IMR-90 (cell line): ENCODE data around the gene BTG4.

Source experiments
- BHLHE40 ChIP-seq: fragments of 150-350 bp; IDR thresholded peaks from 2 replicates; pipeline ENCODE4 v1.6.1; 2016; ENCODE audit warnings: mild to moderate bottlenecking, low read depth, low read length
- CEBPB ChIP-seq: IDR thresholded peaks from 2 replicates; pipeline ENCODE4 v1.6.1; 2012; ENCODE audit warnings: low read depth, low read length, improper control_type of control experiment
- CHD1 ChIP-seq: IDR thresholded peaks from 2 replicates; pipeline ENCODE4 v1.6.1; 2012; ENCODE audit warnings: low read depth, low read length, improper control_type of control experiment
- MAFK ChIP-seq: IDR thresholded peaks from 2 replicates; pipeline ENCODE4 v1.6.1; 2012; ENCODE audit warnings: low read depth, low read length, improper control_type of control experiment
- MAZ ChIP-seq: IDR thresholded peaks from 2 replicates; pipeline ENCODE4 v1.6.1; 2012; ENCODE audit warnings: low read depth, mild to moderate bottlenecking, low read length, improper control_type of control experiment, moderate library complexity, borderline replicate concordance
- MXI1 ChIP-seq: IDR thresholded peaks from 2 replicates; pipeline ENCODE4 v1.6.1; 2012; ENCODE audit warnings: low read depth, mild to moderate bottlenecking, low read length, moderate library complexity, borderline replicate concordance
- NFE2L2 ChIP-seq: fragments of 150-350 bp; IDR thresholded peaks from 2 replicates; pipeline ENCODE4 v1.6.1; 2016; ENCODE audit warnings: low read depth, mild to moderate bottlenecking, low read length
- POLR2A ChIP-seq: IDR thresholded peaks from 2 replicates; pipeline ENCODE4 v1.6.1; 2012; ENCODE audit warnings: mild to moderate bottlenecking, low read depth, low read length
- RAD21 ChIP-seq: IDR thresholded peaks from 2 replicates; pipeline ENCODE4 v1.6.1; 2012; ENCODE audit warnings: low read length, improper control_type of control experiment
- RFX5 ChIP-seq: IDR thresholded peaks from 2 replicates; pipeline ENCODE4 v1.8.0; 2012; ENCODE audit warnings: low read depth, mild to moderate bottlenecking, low read length, moderate library complexity
- SMC3 ChIP-seq: fragments of 150-350 bp; IDR thresholded peaks from 2 replicates; pipeline ENCODE4 v1.6.1; 2016; ENCODE audit warnings: low read depth, mild to moderate bottlenecking, antibody characterized with exemption, low read length, moderate library complexity
- TF ChIP-seq, protein P1 (sequence below): conservative IDR thresholded peaks from 2 replicates; pipeline ENCODE4 v1.5.1; 2012; ENCODE audit warnings: mild to moderate bottlenecking, low read depth, low read length, improper control_type of control experiment
- TF ChIP-seq, protein P2 (sequence below): fragments of 150-350 bp; IDR thresholded peaks from 2 replicates; pipeline ENCODE4 v1.6.1; 2017; ENCODE audit warnings: mild to moderate bottlenecking, antibody characterized with exemption, low read length, low read depth

DNA sequence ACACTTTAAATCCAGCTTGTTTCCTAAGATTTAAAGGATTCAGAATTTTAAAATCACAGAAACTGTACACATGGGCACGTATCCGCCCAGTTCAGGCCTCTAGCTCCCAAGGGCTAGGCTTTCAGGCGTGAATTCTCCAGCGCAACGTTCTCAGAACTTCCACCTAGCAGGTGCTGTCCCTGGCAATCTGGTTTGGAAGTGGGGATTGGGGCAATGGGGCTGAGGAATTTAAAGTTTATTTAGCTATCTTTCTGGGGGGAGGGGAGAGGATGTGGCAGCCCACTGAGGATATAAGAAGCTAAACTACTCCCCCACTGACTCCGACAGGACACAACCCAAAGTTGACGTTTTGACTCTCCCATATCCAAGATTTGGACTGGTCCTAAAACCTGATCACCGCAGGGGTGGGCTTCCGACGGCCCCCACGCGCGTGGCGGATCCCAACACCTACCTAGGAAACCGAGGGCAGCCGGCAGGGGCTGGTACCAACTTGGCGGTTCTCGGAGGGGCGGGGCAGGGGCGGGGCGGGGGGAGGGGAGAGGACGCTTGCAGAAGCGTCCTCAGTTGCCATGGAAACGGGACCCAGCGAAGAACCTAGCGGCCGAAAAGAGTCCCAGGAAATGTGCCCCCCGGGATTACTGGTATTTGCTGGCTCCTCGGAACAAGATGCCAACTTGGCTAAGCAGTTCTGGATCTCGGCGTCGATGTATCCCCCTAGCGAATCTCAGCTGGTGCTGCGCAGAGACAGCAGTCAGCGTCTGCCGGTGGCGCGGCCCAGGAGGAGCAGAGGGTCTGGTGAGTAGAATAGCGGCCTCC lies 2.2 kb upstream of the BTG4 start, which contains the start of gene HOATZ:
- TF ChIP-seq RFX5 (peak; percentile 21; the same call in 1 of the 2 replicates), RAD21 (no peak), MAFK (no peak), POLR2A (no peak), CEBPB (no peak), CHD1 (no peak), NFE2L2 (no peak), SMC3 (no peak), MAZ (no peak), MXI1 (no peak), BHLHE40 (no peak)
- TF ChIP-seq, protein P1, sequence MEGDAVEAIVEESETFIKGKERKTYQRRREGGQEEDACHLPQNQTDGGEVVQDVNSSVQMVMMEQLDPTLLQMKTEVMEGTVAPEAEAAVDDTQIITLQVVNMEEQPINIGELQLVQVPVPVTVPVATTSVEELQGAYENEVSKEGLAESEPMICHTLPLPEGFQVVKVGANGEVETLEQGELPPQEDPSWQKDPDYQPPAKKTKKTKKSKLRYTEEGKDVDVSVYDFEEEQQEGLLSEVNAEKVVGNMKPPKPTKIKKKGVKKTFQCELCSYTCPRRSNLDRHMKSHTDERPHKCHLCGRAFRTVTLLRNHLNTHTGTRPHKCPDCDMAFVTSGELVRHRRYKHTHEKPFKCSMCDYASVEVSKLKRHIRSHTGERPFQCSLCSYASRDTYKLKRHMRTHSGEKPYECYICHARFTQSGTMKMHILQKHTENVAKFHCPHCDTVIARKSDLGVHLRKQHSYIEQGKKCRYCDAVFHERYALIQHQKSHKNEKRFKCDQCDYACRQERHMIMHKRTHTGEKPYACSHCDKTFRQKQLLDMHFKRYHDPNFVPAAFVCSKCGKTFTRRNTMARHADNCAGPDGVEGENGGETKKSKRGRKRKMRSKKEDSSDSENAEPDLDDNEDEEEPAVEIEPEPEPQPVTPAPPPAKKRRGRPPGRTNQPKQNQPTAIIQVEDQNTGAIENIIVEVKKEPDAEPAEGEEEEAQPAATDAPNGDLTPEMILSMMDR: 0 out of 2 replicates have a peak, but pooled peaks have one; percentile 10
- TF ChIP-seq, protein P2, sequence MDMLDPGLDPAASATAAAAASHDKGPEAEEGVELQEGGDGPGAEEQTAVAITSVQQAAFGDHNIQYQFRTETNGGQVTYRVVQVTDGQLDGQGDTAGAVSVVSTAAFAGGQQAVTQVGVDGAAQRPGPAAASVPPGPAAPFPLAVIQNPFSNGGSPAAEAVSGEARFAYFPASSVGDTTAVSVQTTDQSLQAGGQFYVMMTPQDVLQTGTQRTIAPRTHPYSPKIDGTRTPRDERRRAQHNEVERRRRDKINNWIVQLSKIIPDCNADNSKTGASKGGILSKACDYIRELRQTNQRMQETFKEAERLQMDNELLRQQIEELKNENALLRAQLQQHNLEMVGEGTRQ: no peak
